Astrocyte of the cerebellum (primary cell): ENCODE results near the gene SGPP2.

Experiments
- DNase-seq: peaks from one replicate; pipeline ENCODE4 v3.0.0-alpha.2; 2011; ENCODE audit warnings: low read depth
- H3K4me3 ChIP-seq: 2 replicates; pipeline ENCODE4 v1.5.1; 2011; ENCODE audit warnings: mild to moderate bottlenecking, low read depth, low read length, moderate library complexity
- in situ Hi-C: cut with HindIII; loops from 2 replicates; pipeline ENCODE4 v1.10.0; 2017; ENCODE audit warnings: low sequenced_read_pairs
- TF ChIP-seq, protein P1 (sequence below): IDR thresholded peaks from 2 replicates; pipeline ENCODE4 v1.5.1; 2012; ENCODE audit warnings: low read length, low read depth, moderate library complexity, mild to moderate bottlenecking; ENCODE audit errors: missing control alignments

SGPP2 gene

GRCh38 chr2:222594679-222595078 lies 170.3 kb downstream of the SGPP2 start:
- in situ Hi-C loops, result no loop called here

GRCh38 chr2:222595581-222595980 lies 171.2 kb downstream of the SGPP2 start:
- TF ChIP-seq, protein P1, sequence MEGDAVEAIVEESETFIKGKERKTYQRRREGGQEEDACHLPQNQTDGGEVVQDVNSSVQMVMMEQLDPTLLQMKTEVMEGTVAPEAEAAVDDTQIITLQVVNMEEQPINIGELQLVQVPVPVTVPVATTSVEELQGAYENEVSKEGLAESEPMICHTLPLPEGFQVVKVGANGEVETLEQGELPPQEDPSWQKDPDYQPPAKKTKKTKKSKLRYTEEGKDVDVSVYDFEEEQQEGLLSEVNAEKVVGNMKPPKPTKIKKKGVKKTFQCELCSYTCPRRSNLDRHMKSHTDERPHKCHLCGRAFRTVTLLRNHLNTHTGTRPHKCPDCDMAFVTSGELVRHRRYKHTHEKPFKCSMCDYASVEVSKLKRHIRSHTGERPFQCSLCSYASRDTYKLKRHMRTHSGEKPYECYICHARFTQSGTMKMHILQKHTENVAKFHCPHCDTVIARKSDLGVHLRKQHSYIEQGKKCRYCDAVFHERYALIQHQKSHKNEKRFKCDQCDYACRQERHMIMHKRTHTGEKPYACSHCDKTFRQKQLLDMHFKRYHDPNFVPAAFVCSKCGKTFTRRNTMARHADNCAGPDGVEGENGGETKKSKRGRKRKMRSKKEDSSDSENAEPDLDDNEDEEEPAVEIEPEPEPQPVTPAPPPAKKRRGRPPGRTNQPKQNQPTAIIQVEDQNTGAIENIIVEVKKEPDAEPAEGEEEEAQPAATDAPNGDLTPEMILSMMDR, result no peak
- H3K4me3 ChIP-seq, result no peak overlapping the region
- in situ Hi-C loops, result no loop called here
- DNase-seq, result no peak

More at GRCh38 chr2:222594679-222595078, 170.3 kb downstream of the SGPP2 start:
- no peak for DNase-seq
- TF ChIP-seq, protein P1, result no peak
- H3K4me3 ChIP-seq, result no peak overlapping the region

- TF ChIP-seq, protein P1, result no peak
- no peak for DNase-seq
- in situ Hi-C loops, result no loop called here
- no peak overlapping the region for H3K4me3 ChIP-seq
These were observed 174.3 kb downstream of the SGPP2 start for GRCh38 chr2:222598611-222599010.

- in situ Hi-C loops, result loop anchor here (25.0 kb wide), 2 partner anchors 291 to 566 kb away; a partner anchor contains a TSS
- no peak for DNase-seq
- H3K4me3 ChIP-seq, result no peak overlapping the region
- TF ChIP-seq, protein P1, result no peak
These were observed 179.2 kb downstream of the SGPP2 start for GRCh38 chr2:222603501-222603900.

DNA sequence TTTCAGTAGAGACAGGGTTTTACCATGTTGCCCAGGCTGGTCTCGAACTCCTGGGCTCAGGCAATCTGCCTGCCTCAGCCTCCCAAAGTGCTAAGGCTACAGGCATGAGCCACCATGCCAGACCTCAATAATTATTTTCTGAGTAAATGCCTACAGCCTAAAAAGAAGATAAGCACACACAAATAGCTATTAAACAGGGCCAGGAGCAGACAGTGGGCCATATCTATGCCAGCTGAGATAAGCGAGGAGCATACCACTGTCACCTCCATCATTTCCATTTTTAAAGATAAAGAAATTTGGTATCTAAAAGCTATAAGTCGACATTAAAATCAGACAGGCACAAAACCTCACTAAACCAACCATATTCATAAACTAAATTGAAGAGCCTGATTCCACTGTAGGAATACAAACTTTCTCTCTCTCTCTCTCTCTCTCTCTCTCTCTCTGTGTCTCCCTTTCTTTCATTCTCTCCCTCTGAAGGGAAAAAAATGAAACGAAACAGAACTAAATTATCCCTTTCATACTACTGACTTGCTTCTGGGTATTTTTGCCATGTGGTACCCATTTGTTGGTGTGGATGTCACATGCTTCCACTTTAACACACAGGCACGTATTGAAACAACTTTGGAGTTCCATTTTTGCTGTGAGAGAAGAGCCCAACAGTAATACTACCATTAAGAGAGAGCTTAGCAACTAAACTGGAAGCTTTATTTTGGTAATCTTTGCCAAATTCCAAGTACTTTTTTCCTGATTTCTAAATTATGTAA lies 180.6 kb downstream of the SGPP2 start:
- no peak overlapping the region for H3K4me3 ChIP-seq
- no peak for DNase-seq
- TF ChIP-seq, protein P1, result no peak
- in situ Hi-C loops, result loop anchor here (5.0 to 25.0 kb wide), 3 partner anchors 33 to 568 kb away; a partner anchor contains a TSS

DNA sequence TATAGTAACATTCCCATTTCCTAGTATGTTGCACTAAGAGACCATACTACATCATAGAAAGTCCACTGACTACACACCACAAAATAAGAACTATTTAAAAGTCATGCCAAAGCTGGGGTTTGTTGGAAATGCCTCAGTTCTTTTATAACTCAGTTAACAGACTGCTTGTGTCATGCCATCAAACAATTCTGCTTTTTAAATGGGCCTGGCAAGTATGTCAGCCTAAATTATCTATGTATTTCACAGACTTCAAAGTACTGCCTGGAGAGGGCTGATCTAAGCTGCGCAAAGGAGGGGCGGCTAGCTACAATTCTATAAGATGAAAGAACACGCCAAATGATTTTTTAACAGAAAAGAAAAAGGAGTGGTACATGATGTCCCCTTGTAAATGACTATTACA lies 182.0 kb downstream of the SGPP2 start:
- no peak overlapping the region for H3K4me3 ChIP-seq
- no peak for DNase-seq
- TF ChIP-seq, protein P1, result no peak
- in situ Hi-C loops, result loop anchor here (5.0 to 25.0 kb wide), 3 partner anchors 34 to 569 kb away; a partner anchor contains a TSS
